ENCODE data around the gene ZNF830.
A peak's percentile ranks its signal among the peaks of the same experiment; 100 is the strongest.

- TF ChIP-seq CTCF (IDR thresholded peaks at IDR 0.05 in 2 of 3, conservative IDR thresholded peaks at IDR 0.05 in 1 of 3; ENCODE audit: borderline replicate concordance in 1 of 3, insufficient read depth in 1 of 3, low read depth in 2 of 3, low read length in 2 of 3): no peak
- no peak for TF ChIP-seq EZH2phosphoT487 (IDR thresholded peaks at IDR 0.05; ENCODE audit: borderline replicate concordance)
- peak; percentile 87 for TF ChIP-seq POLR2AphosphoS5 (IDR thresholded peaks at IDR 0.05; ENCODE audit: low read depth, low read length)
Observed at GRCh38 chr17:34961093-34961911, at the start of gene ZNF830, which contains the start of gene CCT6B.
